ENCODE measurements around the gene ERP29.
"Not testable (repeated sequence)": the region's sequence is repeated elsewhere in the genome, so short reads cannot be mapped to it uniquely, and the experiment has no call there.

The ERP29 gene

DNA sequence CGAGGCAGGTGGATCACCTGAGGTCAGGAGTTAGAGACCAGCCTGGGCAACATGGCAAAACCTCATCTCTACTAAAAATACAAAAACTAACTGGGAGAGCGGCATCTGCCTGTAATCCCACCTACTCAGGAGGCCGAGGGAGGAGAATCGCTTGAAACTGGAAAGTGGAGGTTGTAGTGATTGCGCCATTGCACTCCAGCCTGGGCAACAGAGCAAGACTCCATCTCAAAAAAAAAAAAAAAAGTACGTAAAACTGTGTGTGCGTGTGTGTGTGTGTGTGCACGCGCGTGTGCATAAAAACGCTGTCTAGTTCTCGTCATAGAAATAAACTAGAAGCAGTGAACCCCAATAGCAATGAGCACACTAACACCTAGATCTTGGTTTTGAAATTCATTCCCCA is 23.4 kb downstream of the ERP29 start:
- H3K27ac ChIP-seq (ENCODE audit: low read length); H3K4me3 ChIP-seq (ENCODE audit: low read length in 2 of 2); H3K4me1 ChIP-seq (ENCODE audit: control insufficient read depth, insufficient read depth, low read length); H3K9ac ChIP-seq (ENCODE audit: low read length in 2 of 2); H3K27me3 ChIP-seq (ENCODE audit: control insufficient read depth in 1 of 2, insufficient read depth in 2 of 2, low read length in 2 of 2); H3K9me3 ChIP-seq (ENCODE audit: control insufficient read depth in 2 of 2, low read length in 2 of 2): not testable (repeated sequence)
- H3K36me3 ChIP-seq (ENCODE audit: control insufficient read depth in 2 of 2, insufficient read depth in 2 of 2, low read length in 2 of 2) = peaks cover 40 to 61% of the 10 kb centered on the region in 2 donors

- Histone ChIP-seq H3K4me1 (ENCODE audit: control insufficient read depth, insufficient read depth, low read length) (no peaks in the 10 kb centered on the region), H3K27me3 (ENCODE audit: control insufficient read depth in 1 of 2, insufficient read depth in 2 of 2, low read length in 2 of 2) (no peaks in the 10 kb centered on the region), H3K4me3 (ENCODE audit: low read length in 2 of 2) (no peak overlapping the region), H3K27ac (ENCODE audit: low read length) (peak overlapping the region; percentile 79), H3K9me3 (ENCODE audit: control insufficient read depth in 2 of 2, low read length in 2 of 2) (no peaks in the 10 kb centered on the region), H3K36me3 (ENCODE audit: control insufficient read depth in 2 of 2, insufficient read depth in 2 of 2, low read length in 2 of 2) (peaks cover 9 to 30% of the 10 kb centered on the region in 2 donors), H3K9ac (ENCODE audit: low read length in 2 of 2) (peak overlapping the region; percentile 24 to 42)
Observed at GRCh38 chr12:112046003-112046402, 32.8 kb downstream of the ERP29 start.

GRCh38 chr12:112049351-112049750 is 36.1 kb downstream of the ERP29 start:
- H3K27me3 ChIP-seq (ENCODE audit: control insufficient read depth in 1 of 2, insufficient read depth in 2 of 2, low read length in 2 of 2) = no peaks in the 10 kb centered on the region
- no peaks in the 10 kb centered on the region for H3K9me3 ChIP-seq (ENCODE audit: control insufficient read depth in 2 of 2, low read length in 2 of 2)
- H3K4me1 ChIP-seq (ENCODE audit: control insufficient read depth, insufficient read depth, low read length) = no peaks in the 10 kb centered on the region
- H3K4me3 ChIP-seq (ENCODE audit: low read length in 2 of 2) = no peak overlapping the region
- H3K27ac ChIP-seq (ENCODE audit: low read length) = peak overlapping the region; percentile 53
- H3K36me3 ChIP-seq (ENCODE audit: control insufficient read depth in 2 of 2, insufficient read depth in 2 of 2, low read length in 2 of 2) = peaks cover 26 to 27% of the 10 kb centered on the region in 2 donors
- H3K9ac ChIP-seq (ENCODE audit: low read length in 2 of 2) = no peak overlapping the region

DNA sequence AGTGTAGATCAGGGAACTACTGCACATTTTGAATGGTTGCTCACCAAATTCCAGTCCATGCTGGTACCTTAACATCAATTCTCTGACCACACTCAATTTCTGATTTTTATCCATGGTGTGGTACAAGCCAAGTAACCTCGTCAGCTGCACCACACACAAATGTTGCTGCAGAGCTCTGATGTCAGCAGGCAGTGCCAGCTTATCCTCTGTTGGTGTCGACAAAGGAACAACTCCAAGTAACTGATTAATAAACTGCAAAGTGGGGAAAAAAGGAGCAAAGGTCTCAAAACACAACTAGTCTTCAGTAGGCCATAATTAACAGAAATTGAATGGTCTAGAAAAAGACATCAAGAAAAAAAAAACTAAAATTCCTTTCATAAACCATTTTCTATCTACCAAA is 47.9 kb downstream of the ERP29 start:
- peaks cover 20 to 33% of the 10 kb centered on the region in 2 donors for H3K36me3 ChIP-seq (ENCODE audit: control insufficient read depth in 2 of 2, insufficient read depth in 2 of 2, low read length in 2 of 2)
- no peaks in the 10 kb centered on the region for H3K27me3 ChIP-seq (ENCODE audit: control insufficient read depth in 1 of 2, insufficient read depth in 2 of 2, low read length in 2 of 2)
- H3K4me1 ChIP-seq (ENCODE audit: control insufficient read depth, insufficient read depth, low read length) = no peaks in the 10 kb centered on the region
- H3K9me3 ChIP-seq (ENCODE audit: control insufficient read depth in 2 of 2, low read length in 2 of 2) = no peaks in the 10 kb centered on the region
- H3K4me3 ChIP-seq (ENCODE audit: low read length in 2 of 2) = no peak overlapping the region
- no peak overlapping the region for H3K9ac ChIP-seq (ENCODE audit: low read length in 2 of 2)
- no peak overlapping the region for H3K27ac ChIP-seq (ENCODE audit: low read length)

GRCh38 chr12:112063273-112063672 is 50.0 kb downstream of the ERP29 start:
- Histone ChIP-seq H3K4me3 (ENCODE audit: low read length in 2 of 2) (no peak overlapping the region), H3K27me3 (ENCODE audit: control insufficient read depth in 1 of 2, insufficient read depth in 2 of 2, low read length in 2 of 2) (no peaks in the 10 kb centered on the region), H3K9me3 (ENCODE audit: control insufficient read depth in 2 of 2, low read length in 2 of 2) (no peaks in the 10 kb centered on the region), H3K9ac (ENCODE audit: low read length in 2 of 2) (no peak overlapping the region), H3K27ac (ENCODE audit: low read length) (no peak overlapping the region), H3K36me3 (ENCODE audit: control insufficient read depth in 2 of 2, insufficient read depth in 2 of 2, low read length in 2 of 2) (peaks cover 35 to 43% of the 10 kb centered on the region in 2 donors), H3K4me1 (ENCODE audit: control insufficient read depth, insufficient read depth, low read length) (no peaks in the 10 kb centered on the region)

DNA sequence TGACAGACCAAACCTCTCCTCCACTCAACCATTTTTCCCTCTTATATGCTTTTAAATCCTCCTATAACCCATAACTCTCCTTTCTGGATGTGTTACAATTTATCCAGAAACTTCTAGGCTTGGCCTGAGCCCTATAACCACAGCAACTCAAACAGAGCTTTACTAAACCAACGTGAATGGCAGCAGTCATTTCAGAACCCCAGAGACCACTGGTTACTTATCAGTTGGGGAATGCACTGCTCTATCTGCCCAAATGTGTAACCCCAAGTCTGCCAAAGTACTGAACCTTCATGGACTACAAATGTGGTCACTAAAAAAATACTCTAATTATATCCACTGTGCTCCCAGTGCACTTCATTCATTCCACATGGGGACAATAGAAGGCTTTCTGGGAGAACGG is 53.3 kb downstream of the ERP29 start:
- Histone ChIP-seq H3K27me3 (ENCODE audit: control insufficient read depth in 1 of 2, insufficient read depth in 2 of 2, low read length in 2 of 2) (no peaks in the 10 kb centered on the region), H3K9ac (ENCODE audit: low read length in 2 of 2) (no peak overlapping the region), H3K36me3 (ENCODE audit: control insufficient read depth in 2 of 2, insufficient read depth in 2 of 2, low read length in 2 of 2) (peaks cover 37 to 41% of the 10 kb centered on the region in 2 donors), H3K27ac (ENCODE audit: low read length) (no peak overlapping the region), H3K9me3 (ENCODE audit: control insufficient read depth in 2 of 2, low read length in 2 of 2) (no peaks in the 10 kb centered on the region), H3K4me3 (ENCODE audit: low read length in 2 of 2) (no peak overlapping the region), H3K4me1 (ENCODE audit: control insufficient read depth, insufficient read depth, low read length) (no peaks in the 10 kb centered on the region)

Data from stomach smooth muscle (tissue), 2 donors.